ENCODE measurements around the gene SLC6A19. TPM values are rescaled to one million over a fixed set of nuclear protein-coding genes. Genes with fewer than 3 reads are reported as not detected.

Gene SLC6A19
- total and polyA plus RNA-seq, 11 donors: not detected

- no peak for DNase-seq
- no peaks in the 10 kb centered on the region for H3K36me3 ChIP-seq
- WGBS, 4 donors: 82 to 85% (median 84%) methylated on average over 22 of the region's 22 CpGs
- H3K4me1 ChIP-seq: peaks cover 0 to 8% (median 0%) of the 10 kb centered on the region in 12 donors
- peaks cover 10 to 38% (median 27%) of the 10 kb centered on the region in 9 donors for H3K27me3 ChIP-seq
- ATAC-seq: no peak
- intact Hi-C loops (cut with DNase I): no loop called here
- peaks cover 0 to 2% (median 0%) of the 10 kb centered on the region in 12 donors for H3K9me3 ChIP-seq
- TF ChIP-seq POLR2A (IDR thresholded peaks at IDR 0.05): no peak
- no peak for TF ChIP-seq CTCF (IDR thresholded peaks at IDR 0.05)
- H3K4me3 ChIP-seq: no peak overlapping the region
- no peak overlapping the region for H3K27ac ChIP-seq
Observed at GRCh38 chr5:1241509-1242080, 40.2 kb downstream of the SLC6A19 start.

GRCh38 chr5:1242733-1243486, 41.5 kb downstream of the SLC6A19 start:
- Histone ChIP-seq H3K27me3 (peaks cover 10 to 50% (median 32%) of the 10 kb centered on the region in 9 donors), H3K4me1 (peaks cover 0 to 10% (median 0%) of the 10 kb centered on the region in 12 donors), H3K36me3 (no peaks in the 10 kb centered on the region), H3K27ac (no peak overlapping the region), H3K9me3 (no peaks in the 10 kb centered on the region), H3K4me3 (no peak overlapping the region)
- 63 to 74% (median 66%) methylated on average over 8 to 14 of the region's 14 CpGs for WGBS, 4 donors
- no peak for DNase-seq
- TF ChIP-seq CTCF (IDR thresholded peaks at IDR 0.05) (no peak), POLR2A (IDR thresholded peaks at IDR 0.05) (no peak)
- intact Hi-C loops (cut with DNase I): no loop called here
- no peak for ATAC-seq

GRCh38 chr5:1243487-1244130, 42.2 kb downstream of the SLC6A19 start:
- TF ChIP-seq CTCF (IDR thresholded peaks at IDR 0.05): no peak
- no peak for TF ChIP-seq POLR2A (IDR thresholded peaks at IDR 0.05)
- no peaks in the 10 kb centered on the region for H3K36me3 ChIP-seq
- intact Hi-C loops (cut with DNase I): no loop called here
- H3K9me3 ChIP-seq: no peaks in the 10 kb centered on the region
- no peak overlapping the region for H3K27ac ChIP-seq
- peaks cover 10 to 54% (median 32%) of the 10 kb centered on the region in 9 donors for H3K27me3 ChIP-seq
- DNase-seq (no peak), ATAC-seq (no peak)
- H3K4me1 ChIP-seq: peaks cover 0 to 10% (median 0%) of the 10 kb centered on the region in 12 donors
- H3K4me3 ChIP-seq: no peak overlapping the region
- WGBS, 4 donors: 35 to 48% (median 42%) methylated on average over 13 to 33 of the region's 33 CpGs

GRCh38 chr5:1244255-1244654, 42.9 kb downstream of the SLC6A19 start:
- intact Hi-C loops (cut with DNase I): no loop called here
- TF ChIP-seq CTCF (IDR thresholded peaks at IDR 0.05): no peak
- no peak for TF ChIP-seq POLR2A (IDR thresholded peaks at IDR 0.05)
- Histone ChIP-seq H3K4me1 (peaks cover 0 to 10% (median 0%) of the 10 kb centered on the region in 12 donors), H3K27me3 (peaks cover 10 to 61% (median 32%) of the 10 kb centered on the region in 9 donors), H3K36me3 (no peaks in the 10 kb centered on the region), H3K9me3 (no peaks in the 10 kb centered on the region), H3K27ac (no peak overlapping the region), H3K4me3 (no peak overlapping the region)
- no peak for DNase-seq
- no peak for ATAC-seq
- WGBS, 4 donors: 72 to 81% (median 74%) methylated on average over 13 to 21 of the region's 21 CpGs

Data from heart left ventricle (tissue), 16 donors.